Astrocyte (in vitro differentiated cells and primary cell): ENCODE data around the gene GART.

ENCODE experiments used
- CTCF ChIP-seq: IDR thresholded peaks from 2 replicates; pipeline ENCODE4 v1.5.1; 2011; ENCODE audit warnings: low read depth, mild to moderate bottlenecking, inconsistent platforms, low read length, moderate library complexity; ENCODE audit not compliant: insufficient read depth
- EZH2 ChIP-seq: IDR thresholded peaks from 2 replicates; pipeline ENCODE4 v1.6.1; 2012; ENCODE audit warnings: mild to moderate bottlenecking, low read length, inconsistent platforms; ENCODE audit not compliant: insufficient read depth

DNA sequence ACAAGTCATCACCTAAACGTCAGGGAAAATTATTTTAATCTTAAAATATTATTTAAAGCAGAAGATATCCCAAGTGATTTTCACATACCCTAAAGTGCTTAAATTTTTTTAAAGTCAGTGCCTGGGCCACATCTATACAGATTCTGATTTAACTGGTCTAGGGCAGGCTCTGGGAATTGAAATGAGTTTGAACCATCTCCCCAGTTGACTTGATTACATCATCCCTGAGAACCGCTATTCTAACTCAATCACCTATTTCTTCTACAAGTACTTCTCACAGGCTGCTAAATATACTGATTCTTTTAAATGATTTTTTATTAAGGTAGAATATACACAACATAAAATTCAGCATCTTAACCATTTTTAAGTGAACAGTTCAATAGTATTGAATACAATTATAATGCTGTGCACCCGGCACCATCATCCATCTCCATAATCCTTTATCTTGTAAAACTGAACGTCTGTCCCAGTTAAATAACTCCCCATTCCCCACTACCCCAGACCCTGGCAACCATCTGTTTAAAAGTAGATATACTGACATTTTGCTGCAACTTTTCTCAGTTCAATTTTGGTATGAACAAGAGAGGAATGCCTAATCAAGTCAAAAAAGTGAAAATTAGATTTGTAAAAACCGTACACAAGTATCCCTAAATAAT lies 19.5 kb downstream of the GART start:
- TF ChIP-seq CTCF, result no peak
- no peak for TF ChIP-seq EZH2
